HG02870 (cell line): ENCODE measurements around the gene SAMD4A.

Experiments
- ATAC-seq: cut with Tn5 transposase; IDR thresholded peaks from one replicate; pipeline ENCODE4 v1.9.1; 2021; ENCODE audit warnings: mild to moderate bottlenecking, moderate library complexity; ENCODE audit not compliant: unreplicated experiment

Gene SAMD4A

DNA sequence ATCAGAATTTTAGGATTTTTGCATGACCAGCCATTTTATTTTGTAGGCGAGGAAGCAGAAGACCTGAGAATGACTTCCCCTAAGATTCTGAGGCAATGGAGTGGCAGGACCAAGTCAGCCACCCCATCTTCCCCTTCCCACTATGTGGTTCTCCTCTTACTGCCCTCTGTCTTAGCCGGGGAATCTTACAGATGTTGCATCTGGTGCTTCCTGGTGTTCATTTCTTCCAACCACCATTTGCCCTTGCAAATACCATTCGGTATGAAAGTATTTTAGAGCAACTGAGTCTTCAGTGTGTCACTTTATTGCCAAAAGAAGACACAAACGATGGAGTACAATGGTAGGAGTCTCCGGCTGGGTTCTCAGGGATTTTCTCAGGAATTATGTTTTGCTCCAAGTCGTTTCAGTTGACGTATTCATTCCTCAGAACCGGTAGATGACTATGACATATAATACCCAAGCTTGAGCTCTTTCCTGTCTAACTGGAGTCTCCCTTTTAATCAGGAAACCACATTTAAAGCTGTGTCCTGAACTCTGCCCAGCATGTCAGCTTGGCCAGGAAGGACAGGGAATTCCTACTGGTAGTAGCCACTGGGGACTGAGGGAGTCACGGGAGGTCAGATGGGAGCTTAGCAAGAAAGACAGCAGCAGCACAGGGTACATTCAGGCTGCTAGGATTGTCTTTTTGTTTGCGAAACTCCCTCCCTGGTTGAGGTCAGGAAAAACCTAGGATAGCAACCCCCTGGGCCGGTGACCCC, 87.0 kb downstream of the SAMD4A start:
- no peak for ATAC-seq

DNA sequence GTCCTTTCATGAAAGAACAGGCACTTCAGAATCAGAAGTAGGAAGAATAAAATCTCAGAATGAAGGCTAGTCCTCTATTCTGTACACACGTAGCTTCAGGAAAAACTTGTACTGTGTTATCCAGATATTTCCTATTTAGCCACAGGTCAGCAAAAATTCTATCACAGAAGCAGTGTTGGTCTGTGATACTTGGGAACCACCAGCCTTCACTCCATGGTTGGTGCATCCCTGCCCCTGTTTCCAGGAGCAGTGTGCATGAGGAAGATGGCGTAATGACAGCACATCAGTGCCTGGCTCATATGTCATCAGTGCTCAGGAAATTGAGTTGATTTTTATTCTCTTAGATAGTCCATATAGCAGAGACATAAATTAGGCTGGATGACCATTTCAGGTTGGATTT, 87.7 kb downstream of the SAMD4A start:
- no peak for ATAC-seq

GRCh38 chr14:54658836-54659235, 91.9 kb downstream of the SAMD4A start:
- no peak for ATAC-seq

- no peak for ATAC-seq
These were observed 92.4 kb downstream of the SAMD4A start for GRCh38 chr14:54659365-54659764.

- no peak for ATAC-seq
These were observed 93.7 kb downstream of the SAMD4A start for GRCh38 chr14:54660604-54661111.

- no peak for ATAC-seq
These were observed 95.7 kb downstream of the SAMD4A start for GRCh38 chr14:54662491-54663133.

DNA sequence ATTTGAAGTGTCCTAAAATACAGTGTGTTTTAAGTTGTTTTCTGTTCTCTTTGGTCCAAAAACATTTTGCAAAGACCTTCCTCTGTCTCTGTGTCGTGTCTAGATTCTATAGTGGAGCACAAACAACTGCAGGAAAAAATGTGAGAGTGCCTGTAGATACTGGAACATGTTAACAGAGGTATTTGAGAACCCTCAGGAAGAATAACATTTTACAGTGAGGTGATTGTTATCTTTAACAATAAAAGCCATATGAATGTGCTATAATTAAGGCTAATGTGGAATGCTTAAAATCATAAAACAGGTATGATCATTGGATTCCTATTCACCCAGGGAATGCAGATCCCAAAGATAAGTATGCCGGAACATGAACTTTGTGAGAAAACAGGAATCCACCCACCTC, 98.0 kb downstream of the SAMD4A start:
- no peak for ATAC-seq

DNA sequence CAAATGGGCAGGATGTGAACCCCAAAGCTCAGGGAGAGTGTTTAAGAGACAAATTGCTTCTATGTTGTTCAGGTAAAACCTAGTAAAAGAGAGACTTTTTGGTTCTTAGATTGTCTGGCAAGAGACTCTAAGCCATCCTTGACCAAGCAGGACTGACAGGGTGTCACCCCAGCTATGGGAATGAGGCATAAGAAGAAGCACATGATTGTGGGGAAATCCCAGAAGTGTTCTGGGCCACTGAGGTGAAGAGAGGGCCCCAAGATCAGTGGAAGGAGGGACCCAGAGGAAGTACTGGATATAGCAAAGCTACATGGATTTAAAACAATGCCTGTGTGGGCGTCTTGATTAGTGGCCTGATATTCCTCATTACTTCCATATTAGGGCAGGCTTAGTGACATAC, 99.0 kb downstream of the SAMD4A start:
- ATAC-seq = peak; percentile 55

- ATAC-seq = no peak
These were observed 100.3 kb downstream of the SAMD4A start for GRCh38 chr14:54667026-54667744.

GRCh38 chr14:54667764-54668163, 100.8 kb downstream of the SAMD4A start:
- ATAC-seq = no peak

GRCh38 chr14:54669721-54670561, 103.0 kb downstream of the SAMD4A start:
- no peak for ATAC-seq

- ATAC-seq = no peak
These were observed 104.6 kb downstream of the SAMD4A start for GRCh38 chr14:54671537-54671936.

DNA sequence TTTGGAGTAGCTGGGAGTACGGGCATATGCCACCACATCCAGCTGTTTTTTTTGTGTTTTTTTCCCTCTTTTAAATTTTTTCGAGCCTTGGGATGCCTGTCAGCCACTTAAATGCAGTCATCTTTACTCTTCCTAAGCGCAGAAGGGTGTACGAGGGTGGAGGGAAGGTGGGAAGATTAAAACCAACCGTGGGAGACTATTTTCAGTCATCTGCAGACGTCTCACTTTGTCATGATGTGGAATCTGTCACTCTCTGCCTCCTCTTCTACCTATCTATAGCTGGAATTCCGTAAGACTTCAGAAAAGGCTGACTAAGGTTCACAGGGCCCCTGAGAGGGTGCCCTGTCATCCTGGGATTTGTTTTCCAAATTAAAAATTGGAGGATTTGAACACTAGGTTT, 105.3 kb downstream of the SAMD4A start:
- ATAC-seq = no peak

GRCh38 chr14:54672688-54673087, 105.8 kb downstream of the SAMD4A start:
- no peak for ATAC-seq

DNA sequence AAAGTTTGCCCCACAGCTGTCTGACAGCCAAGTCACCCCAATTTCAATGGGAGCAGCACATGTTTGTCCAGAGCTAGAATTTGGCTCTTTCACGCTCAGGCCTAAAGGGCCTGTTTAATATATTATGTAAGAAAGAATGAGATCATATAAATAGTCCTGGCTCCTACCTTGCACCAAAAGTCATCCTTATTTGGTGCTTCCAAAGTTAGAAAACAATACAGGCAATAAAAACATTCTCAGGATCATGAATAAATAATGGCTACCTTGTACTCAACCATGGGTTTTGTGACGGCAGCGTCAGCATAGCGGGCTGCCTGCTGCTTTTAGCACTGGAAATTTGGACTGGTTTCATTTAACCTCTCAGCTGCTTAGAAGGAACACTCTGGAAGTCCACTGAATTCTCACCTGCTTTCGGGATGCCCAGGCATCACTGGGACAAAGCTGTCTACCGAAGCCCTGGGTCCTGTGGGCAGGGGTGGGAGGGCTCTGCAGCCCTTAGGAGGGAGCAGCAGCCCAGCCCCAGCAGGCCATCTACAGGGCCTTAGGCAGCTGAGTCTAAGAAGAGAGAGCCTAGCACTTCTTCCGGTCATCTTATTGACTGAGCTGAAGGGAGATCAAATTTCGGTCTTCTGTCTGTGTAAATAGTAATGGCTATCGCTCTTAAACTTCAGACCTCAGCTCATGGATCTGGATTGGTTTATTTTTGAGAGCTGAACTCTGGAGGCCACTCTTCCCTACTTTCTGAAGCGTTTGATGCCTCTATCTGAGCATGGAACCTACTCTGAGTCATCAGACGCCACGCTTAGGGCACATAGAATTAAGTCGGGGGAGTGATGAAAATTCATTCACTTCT, 106.5 kb downstream of the SAMD4A start:
- no peak for ATAC-seq

- peak; percentile 74 for ATAC-seq
These were observed 107.3 kb downstream of the SAMD4A start for GRCh38 chr14:54674046-54674741.

DNA sequence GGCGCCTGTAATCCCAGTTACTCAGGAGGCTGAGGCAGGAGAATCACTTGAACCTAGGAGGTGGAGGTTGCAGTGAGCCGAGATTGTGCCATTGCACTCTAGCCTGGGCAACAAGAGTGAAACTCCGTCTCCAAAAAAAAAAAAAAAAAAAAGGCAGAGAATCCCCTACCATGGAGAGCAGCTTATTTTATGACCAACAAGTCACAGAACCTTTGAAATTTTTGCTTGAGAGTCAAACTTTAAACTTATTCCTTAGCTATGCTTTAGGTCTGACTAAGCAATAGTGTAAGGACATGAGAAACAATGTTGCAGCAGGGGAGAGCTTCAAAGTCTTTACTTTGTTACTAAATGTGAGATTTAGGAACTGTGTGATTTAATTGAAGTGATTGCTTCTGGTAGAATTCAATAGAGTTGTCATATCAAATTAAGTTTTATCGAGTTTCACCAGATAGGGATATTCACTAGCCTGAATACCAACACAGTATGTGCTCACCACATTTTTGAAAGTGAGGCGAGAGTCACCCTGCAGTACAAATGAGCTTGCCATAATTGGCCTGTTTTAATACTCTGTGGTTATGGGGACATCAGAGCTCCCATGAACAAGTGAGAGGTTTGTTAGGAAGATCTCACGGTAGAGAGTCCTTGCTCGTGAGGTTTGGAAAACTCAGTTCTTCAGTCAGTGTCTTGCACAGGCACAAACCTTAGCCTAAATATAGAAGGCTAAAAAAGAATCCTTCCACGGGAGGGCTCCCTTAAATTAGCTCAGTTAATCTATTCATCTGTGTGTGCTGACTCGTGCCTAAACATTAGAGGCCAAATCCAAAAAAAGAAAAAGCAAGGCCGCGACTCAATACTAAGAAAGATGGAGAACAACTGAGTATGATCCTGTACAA, 108.6 kb downstream of the SAMD4A start:
- ATAC-seq = no peak
